SK-N-SH (cell line): Measurements from ENCODE around the gene RARB. TPM values are rescaled to one million over a fixed set of nuclear protein-coding genes. Genes with fewer than 3 reads are reported as not detected.

ENCODE experiments used
- CTCF ChIA-PET: fragments of 300-600, 350-600 bp; formaldehyde crosslinking; extraction: SDS; loops from one replicate; lab custom pipeline; 2021; lab: Yijun Ruan, JAX
- POLR2A ChIA-PET: fragments of 350-600 bp; sonication (Branson Sonifier 250); formaldehyde crosslinking; extraction: SDS; loops from one replicate; lab custom pipeline; 2020; ENCODE audit warnings: antibody characterized with exemption, inconsistent platforms; lab: Yijun Ruan, JAX
- DNase-seq: peaks from one replicate; pipeline ENCODE4 v3.0.0; 2012
- H2AFZ ChIP-seq: fragments of 200-600 bp; sonication (generic); 2 replicates; pipeline ENCODE4 v1.8.1; 2016; ENCODE audit warnings: antibody characterized with exemption, mild to moderate bottlenecking, low read depth
- H3F3A ChIP-seq: fragments of 200-600 bp; sonication (generic); replicated peaks from 2 replicates; pipeline ENCODE3; 2016; ENCODE audit warnings: antibody characterized with exemption, mild to moderate bottlenecking; ENCODE audit not compliant: insufficient read depth
- H3K27ac ChIP-seq, 2 experiments: fragments of 200-500 bp in 1 of 2; fragments of 200-600 bp in 1 of 2; sonication (Bioruptor generic) in 1 of 2; sonication (generic), shearing (Covaris generic) in 1 of 2; 2 replicates each; pipeline versions ENCODE4 v1.5.1 to v1.6.1; 2014 to 2016; ENCODE audit warnings: low read depth in 2 of 2, inconsistent platforms in 1 of 2, low read length in 1 of 2, mild to moderate bottlenecking in 1 of 2, mixed read lengths in 1 of 2
- H3K27me3 ChIP-seq: fragments of 200-600 bp; sonication (generic), shearing (Covaris generic); 2 replicates; pipeline ENCODE4 v1.6.1; 2016; ENCODE audit warnings: mixed run types; ENCODE audit not compliant: insufficient read depth
- H3K36me3 ChIP-seq, 2 experiments: fragments of 200-500 bp in 1 of 2; fragments of 200-600 bp in 1 of 2; sonication (Bioruptor generic) in 1 of 2; sonication (generic) in 1 of 2; replicated peaks in 1 of 2; 2 replicates each; pipeline versions ENCODE3 to v1.5.1; 2014 to 2016; ENCODE audit warnings: low read length in 1 of 2, mild to moderate bottlenecking in 1 of 2; ENCODE audit not compliant: insufficient read depth in 2 of 2, control insufficient read depth in 1 of 2
- H3K4me1 ChIP-seq, 2 experiments: fragments of 200-500 bp in 1 of 2; fragments of 200-600 bp in 1 of 2; sonication (Bioruptor generic) in 1 of 2; sonication (generic), shearing (Covaris generic) in 1 of 2; 2 replicates each; pipeline versions ENCODE4 v1.5.1 to v1.6.1; 2014 to 2016; ENCODE audit warnings: low read depth in 1 of 2, low read length in 1 of 2, mixed run types in 1 of 2; ENCODE audit not compliant: insufficient read depth in 2 of 2, control insufficient read depth in 1 of 2
- H3K4me2 ChIP-seq: fragments of 200-600 bp; sonication (generic), shearing (Covaris generic); 2 replicates; pipeline ENCODE4 v1.6.1; 2017; ENCODE audit warnings: mixed run types
- H3K4me3 ChIP-seq, 2 experiments: fragments of 200-500 bp in 1 of 2; fragments of 200-600 bp in 1 of 2; sonication (Bioruptor generic) in 1 of 2; sonication (generic), shearing (Covaris generic) in 1 of 2; 2 replicates each; pipeline versions ENCODE4 v1.5.1 to v1.8.1; 2014 to 2016; ENCODE audit warnings: low read depth in 2 of 2, inconsistent platforms in 1 of 2, low read length in 1 of 2, mild to moderate bottlenecking in 1 of 2, mixed read lengths in 1 of 2, moderate library complexity in 1 of 2
- H3K79me2 ChIP-seq: fragments of 200-600 bp; sonication (generic); 2 replicates; pipeline ENCODE4 v1.8.1; 2017; ENCODE audit warnings: mild to moderate bottlenecking; ENCODE audit not compliant: insufficient read depth
- H3K9ac ChIP-seq: fragments of 200-600 bp; sonication (generic); 2 replicates; pipeline ENCODE4 v1.6.1; 2017; ENCODE audit warnings: mixed run types
- H3K9me2 ChIP-seq: fragments of 200-600 bp; sonication (generic); 2 replicates; pipeline ENCODE4 v1.6.1; 2017; ENCODE audit warnings: mixed run types
- H3K9me3 ChIP-seq: fragments of 200-600 bp; sonication (generic); 2 replicates; pipeline ENCODE4 v1.6.1; 2017; ENCODE audit warnings: mixed run types, mild to moderate bottlenecking, moderate library complexity
- H4K20me1 ChIP-seq: fragments of 200-600 bp; sonication (generic); 2 replicates; pipeline ENCODE4 v1.6.1; 2017; ENCODE audit warnings: mild to moderate bottlenecking, mixed run types; ENCODE audit not compliant: insufficient read depth
- CHD2 ChIP-seq: fragments of 150-350 bp; IDR thresholded peaks from 2 replicates; pipeline ENCODE4 v1.6.1; 2018; ENCODE audit warnings: low read length; ENCODE audit not compliant: partially characterized antibody
- ELF1 ChIP-seq: IDR thresholded peaks from 2 replicates; pipeline ENCODE4 v1.4.0; 2012
- FOSL2 ChIP-seq: IDR thresholded peaks from 2 replicates; pipeline ENCODE4 v1.4.0; 2012; ENCODE audit warnings: low read depth, mild to moderate bottlenecking, moderate library complexity, borderline replicate concordance
- FOXJ3 ChIP-seq: sonication (generic); formaldehyde crosslinking; IDR thresholded peaks from 2 replicates; pipeline ENCODE4 v1.5.1; 2020; ENCODE audit warnings: mild to moderate bottlenecking, missing genetic modification reagents
- FOXM1 ChIP-seq: IDR thresholded peaks from 2 replicates; pipeline ENCODE4 v1.4.0; 2012; ENCODE audit warnings: low read depth, mild to moderate bottlenecking
- GATA2 ChIP-seq: sonication (generic); formaldehyde crosslinking; IDR thresholded peaks from 2 replicates; pipeline ENCODE4 v1.5.0; 2020; ENCODE audit warnings: mild to moderate bottlenecking, missing genetic modification reagents
- MAX ChIP-seq: IDR thresholded peaks from 2 replicates; pipeline ENCODE4 v1.4.0; 2012; ENCODE audit warnings: low read depth
- NFIC ChIP-seq: IDR thresholded peaks from 2 replicates; pipeline ENCODE4 v1.4.0; 2012; ENCODE audit warnings: borderline replicate concordance
- PBX3 ChIP-seq: IDR thresholded peaks from 2 replicates; pipeline ENCODE4; 2012
- POLR2AphosphoS5 ChIP-seq: IDR thresholded peaks from 2 replicates; pipeline ENCODE4 v1.6.1; 2012; ENCODE audit warnings: low read depth, low read length
- REST ChIP-seq: IDR thresholded peaks from 2 replicates; pipeline ENCODE4 v1.6.1; 2012; ENCODE audit warnings: mild to moderate bottlenecking, low read depth, low read length, moderate library complexity
- RFX5 ChIP-seq: IDR thresholded peaks from 2 replicates; pipeline ENCODE4 v1.6.1; 2012; ENCODE audit warnings: mild to moderate bottlenecking, improper control_type of control experiment, low read length
- RXRA ChIP-seq: IDR thresholded peaks from 2 replicates; pipeline ENCODE4 v1.4.0; 2012; ENCODE audit warnings: low read depth, mild to moderate bottlenecking, borderline replicate concordance
- SMC3 ChIP-seq: IDR thresholded peaks from 2 replicates; pipeline ENCODE4 v1.6.1; 2012; ENCODE audit warnings: low read depth, low read length, improper control_type of control experiment
- TAF1 ChIP-seq: IDR thresholded peaks from 2 replicates; pipeline ENCODE4 v1.6.1; 2012; ENCODE audit warnings: low read depth, mild to moderate bottlenecking, low read length, moderate library complexity, borderline replicate concordance
- USF1 ChIP-seq: IDR thresholded peaks from 2 replicates; pipeline ENCODE4 v1.4.0; 2012; ENCODE audit warnings: low read depth, borderline replicate concordance
- USF2 ChIP-seq: fragments of 150-350 bp; IDR thresholded peaks from 2 replicates; pipeline ENCODE4 v1.6.1; 2017; ENCODE audit warnings: antibody characterized with exemption, low read length, low read depth, borderline replicate concordance
- ZBTB33 ChIP-seq: IDR thresholded peaks from 2 replicates; pipeline ENCODE4 v1.4.0; 2012; ENCODE audit warnings: low read depth, borderline replicate concordance
- WGBS: methylation state at CpG from one replicate; pipeline ENCODE4 v1.1.6; 2017; ENCODE audit warnings: low lambda C conversion rate; 5-methylcytosine and 5-hydroxymethylcytosine counted together
- polyA plus RNA-seq, 3 experiments: library from polyadenylated mRNA; depleted of rRNA; stranded (reverse); fragments of >200 nt; gene quantifications; 2 replicates each; pipeline ENCODE4 v1.2.3, GENCODE V29; 2012

The RARB gene
- polyA plus RNA-seq, 1 of the 3 experiments (the other 2 are of a cell fraction): 10.7 TPM

- no peak overlapping the region for H3K4me3 ChIP-seq
- H3K9me3 ChIP-seq: no peaks in the 10 kb centered on the region
- TF ChIP-seq ZBTB33 (no peak), USF1 (no peak), FOXJ3 (CRISPR knock-in tag) (no peak), FOXM1 (no peak)
- no peaks in the 10 kb centered on the region for H4K20me1 ChIP-seq
- H3K27ac ChIP-seq: no peak overlapping the region
- H3K9ac ChIP-seq: no peak overlapping the region
- H2AFZ ChIP-seq: no peak overlapping the region
- H3K4me1 ChIP-seq: no peaks in the 10 kb centered on the region; a peak in 1 of 4 replicates
- no peak overlapping the region for H3K4me2 ChIP-seq
- peaks cover 12% of the 10 kb centered on the region for H3F3A ChIP-seq
- no peaks in the 10 kb centered on the region; the same call in 1 of the 2 replicates for H3K79me2 ChIP-seq
- no peak for DNase-seq
- no peaks in the 10 kb centered on the region for H3K27me3 ChIP-seq
- POLR2A ChIA-PET: no interaction called here
- H3K36me3 ChIP-seq: peaks cover 89 to 90% of the 10 kb centered on the region in 2 experiments
- CTCF ChIA-PET: interaction anchor here (2.3 kb wide), 1 partner anchor 17 kb away, joined by 8 read pairs; no protein-coding TSS in a partner anchor
- no peaks in the 10 kb centered on the region for H3K9me2 ChIP-seq
Measured at GRCh38 chr3:25610779-25611178, 182.7 kb downstream of the RARB start.

GRCh38 chr3:25611193-25611592 is 183.1 kb downstream of the RARB start:
- 98% methylated on average over 5 of the region's 5 CpGs for WGBS
- DNase-seq: no peak
- Histone ChIP-seq H3K4me1 (no peaks in the 10 kb centered on the region; a peak in 1 of 4 replicates), H2AFZ (no peak overlapping the region), H3K9me2 (no peaks in the 10 kb centered on the region), H3K9ac (no peak overlapping the region), H3F3A (peaks cover 12% of the 10 kb centered on the region), H3K4me2 (no peak overlapping the region), H4K20me1 (no peaks in the 10 kb centered on the region), H3K9me3 (no peaks in the 10 kb centered on the region), H3K27me3 (no peaks in the 10 kb centered on the region), H3K36me3 (peaks cover 88 to 89% of the 10 kb centered on the region in 2 experiments), H3K79me2 (no peaks in the 10 kb centered on the region; the same call in 1 of the 2 replicates), H3K27ac (no peak overlapping the region), H3K4me3 (no peak overlapping the region)
- POLR2A ChIA-PET: no interaction called here
- TF ChIP-seq POLR2AphosphoS5: no peak
- TF ChIP-seq FOSL2: no peak
- TF ChIP-seq USF1: no peak
- no peak for TF ChIP-seq REST
- no peak for TF ChIP-seq CHD2
- no peak for TF ChIP-seq ELF1
- no peak for TF ChIP-seq RXRA
- no peak for TF ChIP-seq PBX3
- TF ChIP-seq GATA2 (CRISPR knock-in tag): no peak
- TF ChIP-seq RFX5: no peak
- TF ChIP-seq NFIC: no peak
- no peak for TF ChIP-seq SMC3
- no peak for TF ChIP-seq FOXJ3 (CRISPR knock-in tag)
- no peak for TF ChIP-seq TAF1
- no peak for TF ChIP-seq USF2
- no peak for TF ChIP-seq MAX
- CTCF ChIA-PET: interaction anchor here (1.0 to 2.3 kb wide), 2 partner anchors 17 to 220 kb away, joined by 3 to 8 read pairs; no protein-coding TSS in a partner anchor
